ENCODE results near the gene SYNGAP1. TPM values are rescaled to one million over a fixed set of nuclear protein-coding genes. Genes with fewer than 3 reads are reported as not detected.

Gene SYNGAP1
- total and polyA plus RNA-seq, 9 of the 15 experiments (the other 6 are each of a cell fraction or from before 2014, with no cell fraction given), result 0.01 to 22.8 (median 3.2) TPM

GRCh38 chr6:33438978-33439594 lies 19.2 kb downstream of the SYNGAP1 start (continued):
- TF ChIP-seq, protein P1, sequence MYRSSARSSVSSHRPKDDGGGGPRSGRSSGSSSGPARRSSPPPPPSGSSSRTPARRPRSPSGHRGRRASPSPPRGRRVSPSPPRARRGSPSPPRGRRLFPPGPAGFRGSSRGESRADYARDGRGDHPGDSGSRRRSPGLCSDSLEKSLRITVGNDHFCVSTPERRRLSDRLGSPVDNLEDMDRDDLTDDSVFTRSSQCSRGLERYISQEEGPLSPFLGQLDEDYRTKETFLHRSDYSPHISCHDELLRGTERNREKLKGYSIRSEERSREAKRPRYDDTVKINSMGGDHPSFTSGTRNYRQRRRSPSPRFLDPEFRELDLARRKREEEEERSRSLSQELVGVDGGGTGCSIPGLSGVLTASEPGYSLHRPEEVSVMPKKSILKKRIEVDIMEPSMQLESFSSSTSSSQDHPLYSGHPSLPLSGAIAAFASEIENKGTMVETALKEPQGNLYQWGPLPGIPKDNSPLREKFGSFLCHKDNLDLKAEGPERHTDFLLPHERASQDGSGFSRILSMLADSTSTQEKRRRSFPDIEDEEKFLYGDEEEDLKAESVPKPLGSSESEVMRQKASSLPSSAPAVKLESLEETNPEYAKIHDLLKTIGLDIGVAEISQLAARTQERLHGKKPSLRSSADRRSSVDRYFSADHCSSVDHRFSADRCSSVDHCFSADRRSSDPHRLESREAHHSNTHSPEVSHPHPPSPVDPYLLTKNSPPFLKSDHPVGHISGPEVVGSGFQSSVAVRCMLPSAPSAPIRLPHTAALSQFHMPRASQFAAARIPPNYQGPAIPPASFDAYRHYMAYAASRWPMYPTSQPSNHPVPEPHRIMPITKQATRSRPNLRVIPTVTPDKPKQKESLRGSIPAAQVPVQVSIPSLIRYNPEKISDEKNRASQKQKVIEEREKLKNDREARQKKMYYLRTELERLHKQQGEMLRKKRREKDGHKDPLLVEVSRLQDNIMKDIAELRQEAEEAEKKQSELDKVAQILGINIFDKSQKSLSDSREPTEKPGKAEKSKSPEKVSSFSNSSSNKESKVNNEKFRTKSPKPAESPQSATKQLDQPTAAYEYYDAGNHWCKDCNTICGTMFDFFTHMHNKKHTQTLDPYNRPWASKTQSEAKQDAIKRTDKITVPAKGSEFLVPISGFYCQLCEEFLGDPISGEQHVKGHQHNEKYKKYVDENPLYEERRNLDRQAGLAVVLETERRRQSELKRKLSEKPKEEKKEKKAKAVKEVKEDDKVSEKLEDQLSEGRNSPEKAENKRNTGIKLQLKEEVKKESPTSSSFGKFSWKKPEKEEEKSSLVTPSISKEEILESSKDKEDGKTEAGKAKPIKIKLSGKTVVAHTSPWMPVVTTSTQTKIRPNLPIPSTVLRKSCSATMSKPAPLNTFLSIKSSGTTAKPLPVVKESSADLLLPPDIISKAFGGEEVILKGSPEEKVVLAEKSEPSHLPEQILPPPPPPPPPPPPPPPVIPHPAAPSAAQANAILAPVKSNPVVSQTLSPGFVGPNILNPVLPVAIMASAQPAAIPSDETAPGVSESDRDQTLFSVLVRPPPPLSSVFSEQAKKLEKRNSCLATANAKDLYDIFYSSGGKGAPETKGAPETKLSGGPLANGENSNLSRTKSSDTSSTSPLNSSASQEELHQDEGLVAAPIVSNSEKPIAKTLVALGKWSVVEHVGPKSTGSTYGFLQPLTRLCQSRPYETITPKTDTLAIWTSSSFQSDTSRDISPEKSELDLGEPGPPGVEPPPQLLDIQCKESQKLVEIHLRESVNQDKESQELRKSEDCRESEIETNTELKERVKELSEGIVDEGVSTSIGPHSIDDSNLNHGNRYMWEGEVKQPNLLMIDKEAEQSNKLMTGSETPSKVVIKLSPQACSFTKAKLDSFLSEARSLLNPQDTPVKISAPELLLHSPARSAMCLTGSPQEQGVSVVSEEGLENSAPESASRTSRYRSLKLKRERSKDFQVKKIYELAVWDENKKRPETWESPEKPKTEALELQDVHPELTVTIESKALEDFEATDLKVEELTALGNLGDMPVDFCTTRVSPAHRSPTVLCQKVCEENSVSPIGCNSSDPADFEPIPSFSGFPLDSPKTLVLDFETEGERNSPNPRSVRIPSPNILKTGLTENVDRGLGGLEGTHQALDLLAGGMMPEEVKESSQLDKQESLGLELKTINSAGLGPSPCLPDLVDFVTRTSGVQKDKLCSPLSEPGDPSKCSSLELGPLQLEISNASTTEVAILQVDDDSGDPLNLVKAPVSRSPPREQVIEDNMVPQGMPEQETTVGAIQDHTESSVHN (IDR thresholded peaks at IDR 0.05; ENCODE audit: borderline replicate concordance in 1 of 2, low read depth in 1 of 2), result no peak
- no peak for TF ChIP-seq ERF (CRISPR knock-in tag; IDR thresholded peaks at IDR 0.05)
- TF ChIP-seq SRSF9 (IDR thresholded peaks at IDR 0.05; ENCODE audit: borderline replicate concordance, low read depth, low read length), result no peak
- TF ChIP-seq, protein P2, sequence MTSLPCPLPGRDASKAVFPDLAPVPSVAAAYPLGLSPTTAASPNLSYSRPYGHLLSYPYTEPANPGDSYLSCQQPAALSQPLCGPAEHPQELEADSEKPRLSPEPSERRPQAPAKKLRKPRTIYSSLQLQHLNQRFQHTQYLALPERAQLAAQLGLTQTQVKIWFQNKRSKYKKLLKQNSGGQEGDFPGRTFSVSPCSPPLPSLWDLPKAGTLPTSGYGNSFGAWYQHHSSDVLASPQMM (CRISPR knock-in tag; IDR thresholded peaks at IDR 0.05), result no peak
- TF ChIP-seq KLF6 (CRISPR knock-in tag; IDR thresholded peaks at IDR 0.05; ENCODE audit: borderline replicate concordance), result no peak
- no peak for TF ChIP-seq BRF2 (IDR thresholded peaks at IDR 0.05; ENCODE audit: borderline replicate concordance, insufficient read depth, insufficient read length)
- TF ChIP-seq ARNT (IDR thresholded peaks at IDR 0.05), result no peak
- TF ChIP-seq PHF21A (IDR thresholded peaks at IDR 0.05; ENCODE audit: borderline replicate concordance, low read depth), result 0 out of 2 replicates have a peak, but pooled peaks have one; percentile 37
- no peak for TF ChIP-seq E4F1 (CRISPR knock-in tag; IDR thresholded peaks at IDR 0.05; ENCODE audit: borderline replicate concordance)
- TF ChIP-seq RB1 (IDR thresholded peaks at IDR 0.05; ENCODE audit: low read depth), result no peak
- TF ChIP-seq PYGO2 (tag; IDR thresholded peaks at IDR 0.05), result no peak
- TF ChIP-seq, protein P3, sequence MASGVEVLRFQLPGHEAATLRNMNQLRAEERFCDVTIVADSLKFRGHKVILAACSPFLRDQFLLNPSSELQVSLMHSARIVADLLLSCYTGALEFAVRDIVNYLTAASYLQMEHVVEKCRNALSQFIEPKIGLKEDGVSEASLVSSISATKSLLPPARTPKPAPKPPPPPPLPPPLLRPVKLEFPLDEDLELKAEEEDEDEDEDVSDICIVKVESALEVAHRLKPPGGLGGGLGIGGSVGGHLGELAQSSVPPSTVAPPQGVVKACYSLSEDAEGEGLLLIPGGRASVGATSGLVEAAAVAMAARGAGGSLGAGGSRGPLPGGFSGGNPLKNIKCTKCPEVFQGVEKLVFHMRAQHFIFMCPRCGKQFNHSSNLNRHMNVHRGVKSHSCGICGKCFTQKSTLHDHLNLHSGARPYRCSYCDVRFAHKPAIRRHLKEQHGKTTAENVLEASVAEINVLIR (CRISPR knock-in tag; IDR thresholded peaks at IDR 0.05), result no peak
